Progenitor cell of endocrine pancreas (in vitro differentiated cells): ENCODE data around the gene ANKRD33. TPM values are rescaled to one million over a fixed set of nuclear protein-coding genes. Genes with fewer than 3 reads are reported as not detected.
A peak's percentile ranks its signal among the peaks of the same experiment; 100 is the strongest.

Source experiments
- DNase-seq: peaks from one replicate; pipeline ENCODE4 v3.0.0; 2021; ENCODE audit warnings: low spot score; ENCODE audit not compliant: unreplicated experiment
- H3K27ac Mint-ChIP-seq: 2 replicates; pipeline ENCODE4 v1.8.0; 2021; ENCODE audit warnings: mild to moderate bottlenecking, moderate library complexity, mixed read lengths
- H3K27me3 Mint-ChIP-seq: 2 replicates; pipeline ENCODE4 v1.8.0; 2021; ENCODE audit warnings: mixed read lengths
- H3K36me3 Mint-ChIP-seq: 2 replicates; pipeline ENCODE4 v1.8.0; 2022; ENCODE audit warnings: mixed read lengths; ENCODE audit not compliant: insufficient read depth
- H3K4me1 Mint-ChIP-seq: 2 replicates; pipeline ENCODE4 v1.8.0; 2021; ENCODE audit warnings: low read depth, mixed read lengths
- H3K4me3 Mint-ChIP-seq: 2 replicates; pipeline ENCODE4 v1.8.0; 2021; ENCODE audit warnings: low read depth, mild to moderate bottlenecking, moderate library complexity, mixed read lengths
- H3K9me3 Mint-ChIP-seq: 2 replicates; pipeline ENCODE4 v1.8.0; 2021; ENCODE audit warnings: low read depth, mixed read lengths
- long read RNA-seq: library from polyadenylated mRNA; unstranded; transcript quantifications from one replicate; pipeline ENCODE4 v2.0.0, GENCODE V29; 2020
- total RNA-seq: library from RNA; stranded (reverse); gene quantifications from 2 replicates; pipeline ENCODE4 v1.2.1, GENCODE V29; 2021
- TF ChIP-seq, protein P1 (sequence below): fragments of 200-600 bp; sonication (generic); IDR thresholded peaks from one replicate; pipeline ENCODE4 v1.5.0; 2021; ENCODE audit warnings: antibody characterized with exemption, mild to moderate bottlenecking; ENCODE audit not compliant: unreplicated experiment

ANKRD33 gene, protein sequence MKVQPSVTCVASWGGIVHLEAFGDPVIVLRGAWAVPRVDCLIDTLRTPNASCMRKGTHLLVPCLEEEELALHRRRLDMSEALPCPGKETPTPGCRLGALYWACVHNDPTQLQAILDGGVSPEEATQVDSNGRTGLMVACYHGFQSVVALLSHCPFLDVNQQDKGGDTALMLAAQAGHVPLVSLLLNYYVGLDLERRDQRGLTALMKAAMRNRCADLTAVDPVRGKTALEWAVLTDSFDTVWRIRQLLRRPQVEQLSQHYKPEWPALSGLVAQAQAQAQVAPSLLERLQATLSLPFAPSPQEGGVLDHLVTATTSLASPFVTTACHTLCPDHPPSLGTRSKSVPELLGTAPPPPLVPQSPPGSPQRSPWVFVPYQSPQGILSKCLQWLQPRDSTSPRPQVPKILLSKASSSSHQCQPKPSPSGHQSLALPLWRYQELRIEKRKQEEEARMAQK
- 0.14 and 0.44 TPM in 2 replicates for total RNA-seq
- long read RNA-seq = 0 reads

DNA sequence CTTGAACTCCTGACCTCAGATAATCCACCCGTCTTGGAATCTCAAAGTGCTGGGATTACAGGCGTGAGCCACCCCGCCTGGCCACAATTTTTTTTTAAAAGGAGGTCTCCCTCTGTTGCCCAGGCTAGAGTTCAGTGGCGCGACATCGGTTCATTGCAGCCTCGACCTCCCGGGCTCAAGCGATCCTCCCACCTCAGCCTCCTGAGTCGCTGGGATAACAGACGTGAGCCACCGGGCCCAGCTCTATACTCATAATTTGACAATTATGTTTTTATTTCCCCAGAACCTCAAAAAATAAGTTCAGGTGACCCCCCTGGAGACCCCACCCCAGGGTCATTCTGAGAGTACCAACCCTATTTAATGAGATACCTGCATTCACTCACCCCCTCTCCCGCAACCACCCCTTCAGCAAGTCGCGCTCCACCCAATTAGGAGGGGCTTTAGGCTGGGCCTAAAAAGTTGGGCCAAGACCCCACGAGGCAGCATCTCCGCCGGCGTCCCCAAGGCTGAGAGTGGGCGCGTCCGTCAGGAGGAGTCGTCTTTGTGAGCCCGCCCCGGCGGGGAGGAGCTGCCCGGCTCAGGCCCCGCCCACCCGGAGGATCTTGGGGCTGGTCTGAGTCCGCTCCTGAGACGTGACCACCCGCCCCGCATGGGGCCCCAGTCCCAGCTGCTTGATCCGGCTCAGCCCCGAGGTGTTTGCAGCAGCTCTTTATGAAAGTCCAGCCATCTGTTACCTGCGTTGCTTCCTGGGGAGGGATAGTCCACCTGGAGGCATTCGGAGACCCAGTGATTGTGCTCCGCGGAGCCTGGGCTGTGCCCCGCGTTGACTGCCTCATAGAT is at the start of gene ANKRD33:
Gene ANKRD33, plus strand, starts transcription at position 628 of the 840 bp plus-strand sequence. Its CDS starts 84 bp downstream, at position 712.
- H3K36me3 Mint-ChIP-seq = no peaks in the 10 kb centered on the region
- H3K9me3 Mint-ChIP-seq = peaks cover 6% of the 10 kb centered on the region
- peak; percentile 56 for DNase-seq
- TF ChIP-seq, protein P1, sequence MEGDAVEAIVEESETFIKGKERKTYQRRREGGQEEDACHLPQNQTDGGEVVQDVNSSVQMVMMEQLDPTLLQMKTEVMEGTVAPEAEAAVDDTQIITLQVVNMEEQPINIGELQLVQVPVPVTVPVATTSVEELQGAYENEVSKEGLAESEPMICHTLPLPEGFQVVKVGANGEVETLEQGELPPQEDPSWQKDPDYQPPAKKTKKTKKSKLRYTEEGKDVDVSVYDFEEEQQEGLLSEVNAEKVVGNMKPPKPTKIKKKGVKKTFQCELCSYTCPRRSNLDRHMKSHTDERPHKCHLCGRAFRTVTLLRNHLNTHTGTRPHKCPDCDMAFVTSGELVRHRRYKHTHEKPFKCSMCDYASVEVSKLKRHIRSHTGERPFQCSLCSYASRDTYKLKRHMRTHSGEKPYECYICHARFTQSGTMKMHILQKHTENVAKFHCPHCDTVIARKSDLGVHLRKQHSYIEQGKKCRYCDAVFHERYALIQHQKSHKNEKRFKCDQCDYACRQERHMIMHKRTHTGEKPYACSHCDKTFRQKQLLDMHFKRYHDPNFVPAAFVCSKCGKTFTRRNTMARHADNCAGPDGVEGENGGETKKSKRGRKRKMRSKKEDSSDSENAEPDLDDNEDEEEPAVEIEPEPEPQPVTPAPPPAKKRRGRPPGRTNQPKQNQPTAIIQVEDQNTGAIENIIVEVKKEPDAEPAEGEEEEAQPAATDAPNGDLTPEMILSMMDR = no peak
- peaks cover 17% of the 10 kb centered on the region for H3K27me3 Mint-ChIP-seq
- peaks cover 7% of the 10 kb centered on the region for H3K4me1 Mint-ChIP-seq
- peak within 1 kb of the TSS; percentile 49 for H3K27ac Mint-ChIP-seq
- peak within 1 kb of the TSS; percentile 33 for H3K4me3 Mint-ChIP-seq

DNA sequence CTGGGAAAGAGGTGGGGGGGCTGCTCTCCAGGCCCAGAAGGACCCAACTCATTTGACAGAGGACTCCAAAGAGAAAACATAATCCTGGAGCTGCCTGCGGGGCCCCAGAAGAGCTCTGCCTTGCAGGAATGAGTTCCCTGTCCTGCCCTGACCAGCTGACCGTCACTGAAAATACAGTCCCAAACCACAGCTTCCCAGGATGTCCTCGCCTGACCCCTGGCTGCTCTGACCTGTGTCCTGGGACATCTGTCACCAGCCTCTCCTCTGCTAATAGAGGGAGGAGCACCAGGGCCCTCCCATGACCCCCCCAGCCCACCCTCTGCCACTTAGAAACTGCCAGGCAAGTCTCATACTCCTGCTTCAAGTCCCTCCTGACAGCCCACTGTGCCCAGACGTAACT is 49.1 kb upstream of the ANKRD33 start:
- DNase-seq = no peak
- no peak overlapping the region for H3K4me3 Mint-ChIP-seq
- H3K4me1 Mint-ChIP-seq = peaks cover 44% of the 10 kb centered on the region
- no peak overlapping the region for H3K27ac Mint-ChIP-seq
- no peaks in the 10 kb centered on the region for H3K9me3 Mint-ChIP-seq
- TF ChIP-seq, protein P1 = no peak
- H3K36me3 Mint-ChIP-seq = peaks cover 13% of the 10 kb centered on the region
- no peaks in the 10 kb centered on the region for H3K27me3 Mint-ChIP-seq

DNA sequence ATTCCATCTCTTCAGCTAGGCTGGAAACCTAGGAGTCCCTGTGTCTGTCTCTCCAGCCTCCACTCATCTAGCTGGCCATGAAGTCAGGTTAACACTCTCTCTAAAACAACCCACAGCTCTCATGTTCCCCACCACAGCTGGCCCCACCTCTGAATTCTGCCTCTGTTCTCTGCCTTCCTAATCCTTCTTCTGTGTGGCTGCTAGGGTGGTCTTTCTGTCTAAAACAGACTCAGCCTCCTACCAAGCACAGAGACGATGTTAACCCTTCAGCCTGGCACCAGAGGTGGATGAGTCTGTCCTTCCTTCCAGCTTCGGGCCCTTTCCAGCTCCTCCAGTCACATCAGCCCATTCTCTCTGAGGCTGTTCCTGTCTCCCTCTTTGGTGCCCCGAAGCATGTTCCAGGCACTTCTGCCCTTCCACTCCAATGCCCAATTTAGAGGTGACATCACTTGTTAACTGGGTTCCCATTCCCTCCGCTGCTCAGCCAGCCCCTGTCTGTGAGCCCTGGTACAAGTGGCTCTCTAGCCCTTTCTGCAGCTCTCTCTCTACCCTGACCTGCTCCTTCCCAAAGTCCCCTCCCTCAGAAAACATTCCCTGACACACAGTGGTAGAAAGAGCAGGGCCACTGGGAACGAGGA is 48.5 kb upstream of the ANKRD33 start:
- TF ChIP-seq, protein P1 = no peak
- H3K4me1 Mint-ChIP-seq = peaks cover 48% of the 10 kb centered on the region
- peaks cover 12% of the 10 kb centered on the region for H3K36me3 Mint-ChIP-seq
- no peak for DNase-seq
- H3K4me3 Mint-ChIP-seq = no peak overlapping the region
- no peaks in the 10 kb centered on the region for H3K9me3 Mint-ChIP-seq
- H3K27me3 Mint-ChIP-seq = no peaks in the 10 kb centered on the region
- peak overlapping the region; percentile 35 for H3K27ac Mint-ChIP-seq

DNA sequence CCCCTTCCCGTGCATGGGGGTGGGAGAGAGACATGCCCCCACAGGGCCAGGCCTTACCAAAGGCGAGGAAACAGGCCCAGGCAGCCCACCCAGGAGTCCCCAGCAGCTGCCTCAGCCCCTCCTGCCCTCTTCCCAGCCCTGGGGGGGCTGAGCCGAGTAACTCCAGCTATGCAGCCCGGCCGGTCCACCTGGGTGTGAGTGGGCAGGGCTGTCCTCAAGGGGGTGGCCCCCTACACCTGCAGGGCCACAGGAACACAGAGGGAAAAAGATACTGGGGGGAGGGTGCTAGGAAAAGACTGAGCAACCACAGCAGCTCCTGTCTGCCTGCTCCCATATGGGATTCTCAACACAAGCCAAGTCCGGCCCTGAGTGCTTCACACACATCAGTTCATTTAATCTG is 46.9 kb upstream of the ANKRD33 start:
- Mint-ChIP-seq H3K27me3 (no peaks in the 10 kb centered on the region), H3K36me3 (peaks cover 8% of the 10 kb centered on the region), H3K27ac (no peak overlapping the region), H3K4me1 (peaks cover 59% of the 10 kb centered on the region), H3K9me3 (no peaks in the 10 kb centered on the region), H3K4me3 (no peak overlapping the region)
- TF ChIP-seq, protein P1 = no peak
- no peak for DNase-seq

DNA sequence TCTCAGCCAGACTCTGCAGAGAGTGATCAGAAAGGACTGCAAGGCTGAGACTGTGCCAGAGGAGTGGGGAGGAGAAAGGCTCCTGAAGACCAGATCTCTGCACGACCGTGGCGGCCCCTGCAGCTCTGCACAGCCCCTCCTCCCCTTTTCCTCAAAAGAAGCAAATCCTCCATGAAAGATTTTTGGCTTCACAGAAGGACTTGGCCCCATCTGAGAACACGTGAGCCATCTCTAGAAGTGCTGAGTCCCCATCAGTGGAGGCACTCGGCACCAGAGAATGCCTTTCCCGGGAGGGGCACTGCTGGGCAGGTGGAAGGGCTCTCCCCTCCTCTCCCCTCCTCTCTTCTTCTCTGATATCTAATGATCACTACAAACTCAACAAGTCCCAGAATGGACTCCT is 46.2 kb upstream of the ANKRD33 start:
- H3K9me3 Mint-ChIP-seq = no peaks in the 10 kb centered on the region
- no peak for DNase-seq
- H3K27me3 Mint-ChIP-seq = no peaks in the 10 kb centered on the region
- H3K36me3 Mint-ChIP-seq = peaks cover 8% of the 10 kb centered on the region
- TF ChIP-seq, protein P1 = no peak
- no peak overlapping the region for H3K4me3 Mint-ChIP-seq
- peaks cover 65% of the 10 kb centered on the region for H3K4me1 Mint-ChIP-seq
- H3K27ac Mint-ChIP-seq = no peak overlapping the region
